IgD-negative memory B cell (primary cell): ENCODE results near the gene MIEN1. TPM values are rescaled to one million over a fixed set of nuclear protein-coding genes. Genes with fewer than 3 reads are reported as not detected.

Source experiments
- H3K27ac Mint-ChIP-seq, 3 donors: one replicate each; pipeline ENCODE4 v1.8.0; 2020 to 2022; ENCODE audit warnings: mild to moderate bottlenecking in 3 of 3, mixed read lengths in 3 of 3, moderate library complexity in 1 of 3
- H3K27me3 Mint-ChIP-seq: one replicate; pipeline ENCODE4 v1.8.0; 2021; ENCODE audit warnings: mixed read lengths
- H3K36me3 Mint-ChIP-seq: one replicate; pipeline ENCODE4 v1.8.0; 2020; ENCODE audit warnings: mild to moderate bottlenecking, mixed read lengths
- H3K4me1 Mint-ChIP-seq, 3 donors: one replicate each; pipeline ENCODE4 v1.8.0; 2020 to 2022; ENCODE audit warnings: mixed read lengths in 3 of 3, mild to moderate bottlenecking in 1 of 3
- H3K4me3 Mint-ChIP-seq, 4 donors: one replicate each; pipeline ENCODE4 v1.8.0; 2020 to 2022; ENCODE audit warnings: mild to moderate bottlenecking in 4 of 4, mixed read lengths in 4 of 4, moderate library complexity in 3 of 4
- H3K9me3 Mint-ChIP-seq, 3 donors: one replicate each; pipeline ENCODE4 v1.8.0; 2020 to 2021; ENCODE audit warnings: mixed read lengths in 3 of 3, mild to moderate bottlenecking in 1 of 3
- polyA plus RNA-seq: library from polyadenylated mRNA; unstranded; fragments of 300-500 nt; fragmentation: Illumina TruSeq; gene quantifications from one replicate; pipeline ENCODE4 v1.2.3, GENCODE V29; 2021

Gene MIEN1
- polyA plus RNA-seq, 1 donor from 2014 or later, result 113 TPM

DNA sequence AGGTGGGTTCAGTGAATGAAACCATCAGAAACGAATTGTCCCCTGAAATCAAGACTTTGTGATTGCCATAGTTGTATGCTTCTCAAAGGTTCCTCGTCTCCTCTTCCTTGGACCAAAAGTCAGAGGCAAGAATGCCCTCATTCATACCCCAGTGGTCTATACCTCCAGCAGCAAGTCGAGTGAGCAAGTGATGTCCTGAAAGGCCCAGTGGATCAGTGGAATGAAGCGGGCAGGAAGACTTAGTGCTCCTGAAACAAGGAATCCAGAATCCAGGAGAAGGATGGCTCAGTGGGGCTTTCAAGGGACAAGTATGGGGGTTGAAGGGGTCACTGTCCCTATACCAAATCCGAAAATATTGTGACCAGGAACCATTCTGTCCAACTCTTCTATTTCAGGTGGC lies 35.7 kb downstream of the MIEN1 start:
- no peak overlapping the region for H3K4me3 Mint-ChIP-seq
- peaks cover 16% of the 10 kb centered on the region for H3K27me3 Mint-ChIP-seq
- peaks cover 0 to 2% (median 0%) of the 10 kb centered on the region in 3 donors for H3K9me3 Mint-ChIP-seq
- H3K27ac Mint-ChIP-seq, result no peak overlapping the region
- H3K4me1 Mint-ChIP-seq, result peaks cover 0 to 3% (median 2%) of the 10 kb centered on the region in 3 donors
- H3K36me3 Mint-ChIP-seq, result peaks cover 4% of the 10 kb centered on the region

DNA sequence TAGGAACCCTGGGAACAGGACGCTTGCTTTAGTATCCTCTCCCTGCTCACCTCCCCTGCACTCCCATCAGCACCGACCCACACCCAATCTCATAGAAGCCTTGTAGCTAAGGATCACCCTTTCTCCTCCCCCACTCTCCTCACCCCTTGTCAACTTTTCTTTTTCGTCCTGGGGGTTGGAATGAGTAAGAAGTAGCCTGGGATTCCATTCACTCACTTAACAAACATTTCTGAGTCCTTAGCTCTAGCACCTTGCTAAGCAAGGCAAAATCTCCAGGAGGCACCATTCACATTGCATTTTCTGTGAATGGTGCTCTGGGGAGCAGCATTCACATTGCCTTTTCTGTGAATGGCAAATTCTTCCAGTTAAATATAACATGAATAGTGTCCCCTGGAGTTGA lies 41.4 kb downstream of the MIEN1 start:
- Mint-ChIP-seq H3K27me3 (no peaks in the 10 kb centered on the region), H3K4me1 (peaks cover 10 to 19% (median 16%) of the 10 kb centered on the region in 3 donors), H3K9me3 (no peaks in the 10 kb centered on the region), H3K36me3 (peaks cover 7% of the 10 kb centered on the region), H3K4me3 (peak overlapping the region; percentile 23 to 99 (median 82)), H3K27ac (peak overlapping the region; percentile 82 to 96 (median 95))

DNA sequence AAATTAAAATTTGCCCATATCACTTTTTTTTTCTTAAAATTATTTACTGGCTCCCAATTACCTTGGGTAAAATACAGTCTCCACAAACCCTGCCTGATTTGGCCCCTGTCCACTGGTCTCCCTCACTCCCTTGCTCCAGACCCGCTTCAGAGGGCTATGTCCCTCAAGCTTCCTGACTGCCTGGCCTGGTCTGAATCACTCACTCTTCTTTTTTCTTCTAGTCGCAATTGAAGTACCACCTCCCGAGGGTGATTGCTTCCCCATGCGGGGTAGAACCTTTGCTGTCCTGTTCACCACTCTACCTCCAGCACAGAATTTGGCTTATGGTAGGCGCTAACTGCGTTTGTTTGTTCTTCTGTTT lies 41.9 kb downstream of the MIEN1 start:
- H3K9me3 Mint-ChIP-seq, result no peaks in the 10 kb centered on the region
- H3K27ac Mint-ChIP-seq, result peak overlapping the region; percentile 82 to 96 (median 95)
- peaks cover 10 to 19% (median 16%) of the 10 kb centered on the region in 3 donors for H3K4me1 Mint-ChIP-seq
- no peaks in the 10 kb centered on the region for H3K27me3 Mint-ChIP-seq
- H3K36me3 Mint-ChIP-seq, result peaks cover 7% of the 10 kb centered on the region
- H3K4me3 Mint-ChIP-seq, result peak overlapping the region; percentile 95 to 100 (median 99)

DNA sequence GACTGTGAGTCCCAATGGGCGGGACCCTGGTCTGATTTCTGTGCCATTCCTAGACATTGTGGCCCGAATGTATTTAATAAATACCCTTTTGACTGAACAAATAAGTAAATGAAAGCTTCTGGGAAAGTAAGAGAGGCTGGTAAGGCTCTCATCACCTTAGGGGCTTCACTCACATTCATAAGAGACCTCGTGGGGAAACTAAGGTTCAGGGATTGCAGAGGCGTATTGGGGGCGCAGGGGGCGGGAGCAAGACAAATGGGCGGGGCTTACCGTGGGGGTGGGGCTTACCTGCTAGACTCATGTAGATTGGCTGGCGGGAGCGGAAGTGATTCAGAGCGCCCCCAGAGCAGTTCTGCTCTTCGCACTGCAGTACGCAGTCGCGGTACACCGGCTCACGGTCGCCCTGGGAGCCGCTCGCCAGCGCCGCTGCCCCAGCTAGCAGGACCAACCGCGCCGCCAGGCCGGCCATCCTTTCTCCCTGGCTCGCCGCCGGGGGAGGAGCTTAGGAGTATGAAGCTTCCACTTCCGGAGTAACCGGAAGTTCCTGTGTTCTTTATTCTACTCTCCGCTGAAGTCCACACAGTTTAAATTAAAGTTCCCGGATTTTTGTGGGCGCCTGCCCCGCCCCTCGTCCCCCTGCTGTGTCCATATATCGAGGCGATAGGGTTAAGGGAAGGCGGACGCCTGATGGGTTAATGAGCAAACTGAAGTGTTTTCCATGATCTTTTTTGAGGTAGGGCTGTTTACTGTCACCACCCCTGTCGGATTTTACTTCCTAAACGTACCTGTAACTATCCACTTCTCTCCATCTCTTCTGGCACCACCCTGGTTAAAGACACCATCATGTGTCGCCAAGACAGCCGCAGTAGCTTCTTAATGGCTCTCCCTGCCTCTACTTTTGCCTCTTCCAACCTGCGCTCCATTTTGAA lies 42.5 kb downstream of the MIEN1 start, which contains the start of gene PGAP3:
Gene PGAP3, minus strand, starts transcription at position 512 of the 929 bp plus-strand sequence. Its CDS starts 43 bp downstream, at position 469.
- H3K4me3 Mint-ChIP-seq, result peak within 1 kb of the TSS; percentile 95 to 100 (median 99)
- H3K36me3 Mint-ChIP-seq, result peaks cover 7% of the 10 kb centered on the region
- no peaks in the 10 kb centered on the region for H3K9me3 Mint-ChIP-seq
- H3K27me3 Mint-ChIP-seq, result no peaks in the 10 kb centered on the region
- peak within 1 kb of the TSS; percentile 82 to 96 (median 95) for H3K27ac Mint-ChIP-seq
- H3K4me1 Mint-ChIP-seq, result peaks cover 10 to 21% (median 17%) of the 10 kb centered on the region in 3 donors

DNA sequence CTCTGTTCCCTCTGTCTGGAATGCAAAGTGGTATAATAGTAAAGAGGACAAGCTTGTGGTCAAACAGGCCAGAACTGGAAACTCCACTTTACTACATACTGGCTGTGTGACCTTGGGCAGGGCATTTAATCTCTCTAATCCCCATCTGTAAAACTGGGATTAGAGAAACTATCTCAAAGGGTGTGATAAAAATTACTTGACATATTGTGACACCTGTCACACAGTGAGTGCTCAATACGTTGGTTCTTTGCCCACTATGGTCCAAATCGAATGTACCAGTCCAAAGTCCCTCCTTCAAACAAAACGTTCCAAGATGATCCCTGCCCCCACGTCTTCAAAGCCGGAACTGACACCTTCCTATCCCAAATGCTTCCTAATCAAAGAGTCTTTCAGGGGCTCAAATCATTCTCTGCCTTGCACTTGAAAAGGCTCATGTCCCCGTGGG lies 43.2 kb downstream of the MIEN1 start:
- Mint-ChIP-seq H3K27me3 (no peaks in the 10 kb centered on the region), H3K4me3 (peak overlapping the region; percentile 95 to 100 (median 99)), H3K4me1 (peaks cover 10 to 21% (median 18%) of the 10 kb centered on the region in 3 donors), H3K36me3 (peaks cover 7% of the 10 kb centered on the region), H3K27ac (peak overlapping the region in 2 of 3 donors; percentile 82 to 96), H3K9me3 (no peaks in the 10 kb centered on the region)

DNA sequence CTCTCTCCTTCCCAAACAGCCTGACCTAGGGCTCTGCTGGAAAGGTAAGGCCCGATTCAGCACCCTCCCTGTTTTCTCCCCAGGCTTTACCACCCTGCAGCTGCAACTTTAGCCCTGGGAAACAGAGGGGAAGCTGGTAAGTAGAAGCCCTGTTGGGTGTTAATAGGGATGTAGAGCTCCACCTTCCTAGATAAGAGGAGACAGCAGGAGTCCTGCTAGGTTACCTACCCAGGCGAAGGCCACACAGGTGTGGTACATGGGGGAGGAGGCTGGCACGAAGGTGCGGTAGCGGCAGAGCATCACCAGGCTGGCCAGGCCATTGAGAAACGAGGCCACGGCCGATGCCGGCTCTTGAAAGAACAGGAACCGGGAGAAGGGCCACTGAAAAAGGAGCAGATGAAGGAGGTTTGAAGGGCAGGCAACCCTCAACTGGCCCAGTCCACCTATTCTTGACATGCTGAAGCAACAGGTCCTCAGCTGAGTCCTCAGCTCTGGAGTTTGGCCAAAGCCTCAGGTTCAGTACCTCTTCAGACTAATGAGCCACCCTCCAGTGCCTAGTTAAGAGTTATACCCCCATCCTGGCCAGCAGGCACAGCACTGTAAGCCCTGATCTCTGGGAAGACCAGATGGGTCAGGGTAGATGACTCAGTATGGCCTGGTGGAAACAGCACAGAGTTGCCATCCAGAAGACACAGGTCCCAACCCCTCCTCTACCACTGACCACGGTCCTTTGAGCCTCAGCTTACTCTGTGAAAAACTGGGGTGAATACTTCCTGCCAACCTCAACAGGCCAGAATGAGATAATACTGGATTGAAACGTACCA lies 45.8 kb downstream of the MIEN1 start:
- Mint-ChIP-seq H3K36me3 (peaks cover 7% of the 10 kb centered on the region), H3K4me3 (no peak overlapping the region), H3K27me3 (no peaks in the 10 kb centered on the region), H3K4me1 (peaks cover 25 to 33% (median 28%) of the 10 kb centered on the region in 3 donors), H3K9me3 (no peaks in the 10 kb centered on the region), H3K27ac (no peak overlapping the region)

DNA sequence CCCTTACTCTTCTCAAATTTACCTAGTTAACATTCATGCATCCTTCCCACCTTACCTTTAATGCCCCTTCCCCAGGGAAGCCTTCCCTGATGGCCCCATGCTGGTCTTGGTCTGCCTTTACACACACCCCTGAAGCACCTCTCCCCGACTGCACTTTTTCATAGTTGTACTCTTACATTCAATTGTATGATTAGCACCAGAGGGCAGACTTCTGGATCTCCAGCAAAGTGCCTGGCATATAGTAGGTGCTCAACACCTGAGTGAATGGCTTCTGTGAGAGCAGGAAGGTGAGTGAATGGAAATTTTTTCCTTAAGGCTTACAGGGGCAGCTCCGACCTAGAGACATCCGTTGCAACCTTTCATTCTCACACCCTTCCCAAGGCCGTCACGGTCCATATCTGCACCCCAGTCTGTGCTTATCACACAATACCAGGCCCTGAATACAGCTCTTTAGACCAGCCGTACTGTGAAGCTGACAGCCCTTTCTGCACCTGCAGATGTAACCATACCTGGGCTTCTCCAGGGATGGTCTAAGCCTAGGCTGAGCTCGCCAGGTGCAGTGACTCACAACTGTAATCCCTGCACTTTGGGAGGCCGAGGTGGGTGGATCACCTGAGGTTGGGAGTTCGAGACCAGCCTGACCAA lies 46.9 kb downstream of the MIEN1 start:
- Mint-ChIP-seq H3K36me3 (peaks cover 7% of the 10 kb centered on the region), H3K9me3 (no peaks in the 10 kb centered on the region), H3K4me3 (peak overlapping the region in 1 of 4 donors; percentile 46), H3K4me1 (peaks cover 31 to 36% (median 36%) of the 10 kb centered on the region in 3 donors), H3K27ac (peak overlapping the region in 1 of 3 donors; percentile 22), H3K27me3 (no peaks in the 10 kb centered on the region)

DNA sequence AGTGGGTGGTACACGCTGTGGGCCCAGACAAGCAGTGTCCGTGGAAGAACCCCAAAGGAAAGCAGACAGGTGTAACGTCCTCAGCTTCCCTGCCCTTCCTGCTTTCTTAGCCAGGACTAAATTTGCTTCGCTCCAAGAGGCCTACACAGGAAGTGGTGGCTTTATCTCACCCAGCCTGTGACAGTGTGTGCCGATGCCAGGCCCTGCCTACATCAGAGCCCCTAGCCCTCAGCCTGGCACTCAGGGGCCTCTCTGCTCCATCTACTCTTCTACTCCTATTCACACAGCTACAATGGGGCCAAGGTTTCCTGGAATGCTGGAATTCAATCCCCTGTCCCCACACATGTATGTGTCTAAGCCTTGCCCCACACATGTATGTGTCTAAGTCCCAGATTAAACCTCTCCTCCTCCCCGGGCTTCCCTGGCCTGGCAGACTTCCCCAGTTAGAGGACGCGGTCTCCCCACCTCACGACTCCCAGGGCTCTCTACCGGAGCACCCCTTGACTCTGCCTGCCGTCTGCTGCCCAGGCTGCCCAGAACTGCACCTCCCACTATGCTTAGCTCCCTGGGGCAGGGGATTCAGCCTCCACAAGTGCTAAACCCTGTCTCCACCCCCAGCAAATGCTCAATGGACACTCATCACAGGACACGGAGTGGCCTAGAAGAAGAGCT lies 50.7 kb downstream of the MIEN1 start:
- peak overlapping the region; percentile 94 to 95 (median 95) for H3K27ac Mint-ChIP-seq
- peaks cover 42 to 45% (median 45%) of the 10 kb centered on the region in 3 donors for H3K4me1 Mint-ChIP-seq
- no peaks in the 10 kb centered on the region for H3K9me3 Mint-ChIP-seq
- no peaks in the 10 kb centered on the region for H3K27me3 Mint-ChIP-seq
- peak overlapping the region in 3 of 4 donors; percentile 69 to 82 (median 70) for H3K4me3 Mint-ChIP-seq
- peaks cover 5% of the 10 kb centered on the region for H3K36me3 Mint-ChIP-seq

Other genes starting within 250 kb of the MIEN1 start
- gene NEUROD2, start 122.6 kb downstream of the MIEN1 start, polyA plus RNA-seq, result not detected
- not detected for gene PPP1R1B, start 103.6 kb downstream of the MIEN1 start, polyA plus RNA-seq
- 35.7 TPM for gene STARD3, start 93.4 kb downstream of the MIEN1 start, polyA plus RNA-seq
- gene TCAP, start 65.2 kb downstream of the MIEN1 start, polyA plus RNA-seq, result not detected
- not detected for gene PNMT, start 62.1 kb downstream of the MIEN1 start, polyA plus RNA-seq
- 15.6 TPM for gene PGAP3, start 42.5 kb downstream of the MIEN1 start, polyA plus RNA-seq
- 0.79 TPM for gene ERBB2, start 30.5 kb downstream of the MIEN1 start, polyA plus RNA-seq
- not detected for gene GRB7, start 7.4 kb upstream of the MIEN1 start, polyA plus RNA-seq
- gene IKZF3, start 133.8 kb upstream of the MIEN1 start, polyA plus RNA-seq, result 103 TPM
- gene ZPBP2, start 137.7 kb upstream of the MIEN1 start, polyA plus RNA-seq, result 0.84 TPM
- gene GSDMB, start 188.1 kb upstream of the MIEN1 start, polyA plus RNA-seq, result 0.36 TPM
- gene ORMDL3, start 197.1 kb upstream of the MIEN1 start, polyA plus RNA-seq, result 182 TPM
- gene LRRC3C, start 197.2 kb upstream of the MIEN1 start, polyA plus RNA-seq, result not detected
- gene GSDMA, start 232.5 kb upstream of the MIEN1 start, polyA plus RNA-seq, result 0.19 TPM